ENCODE measurements around the gene CLEC4E.
"Not testable (repeated sequence)": the region's sequence is repeated elsewhere in the genome, so short reads cannot be mapped to it uniquely, and the experiment has no call there.

CLEC4E gene, protein sequence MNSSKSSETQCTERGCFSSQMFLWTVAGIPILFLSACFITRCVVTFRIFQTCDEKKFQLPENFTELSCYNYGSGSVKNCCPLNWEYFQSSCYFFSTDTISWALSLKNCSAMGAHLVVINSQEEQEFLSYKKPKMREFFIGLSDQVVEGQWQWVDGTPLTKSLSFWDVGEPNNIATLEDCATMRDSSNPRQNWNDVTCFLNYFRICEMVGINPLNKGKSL

DNA sequence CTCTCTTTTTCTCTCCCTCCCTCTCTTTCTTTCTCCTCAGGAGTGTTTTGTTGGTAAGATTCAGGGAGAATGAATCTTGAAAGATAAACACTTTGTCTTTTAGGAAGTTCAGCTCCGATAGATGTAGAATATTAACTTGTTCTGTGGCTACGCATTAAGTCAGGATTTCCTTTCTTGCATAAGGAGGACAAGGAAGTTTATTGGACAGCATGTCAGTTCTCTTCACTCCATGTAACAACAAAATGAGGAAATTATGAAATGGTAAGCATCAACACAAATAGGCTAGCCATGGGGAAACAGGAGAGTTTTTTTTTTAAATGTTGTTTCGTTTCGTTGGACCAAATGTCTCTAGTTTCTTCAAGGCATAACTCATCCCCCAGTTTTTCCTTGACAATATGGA lies at the start of gene CLEC4E:
CLEC4E (minus strand) TSS at position 75 of the 400 bp plus-strand sequence. CDS start 108 bp downstream, outside the sequence.
- not testable (repeated sequence) for FAIRE-seq

DNA sequence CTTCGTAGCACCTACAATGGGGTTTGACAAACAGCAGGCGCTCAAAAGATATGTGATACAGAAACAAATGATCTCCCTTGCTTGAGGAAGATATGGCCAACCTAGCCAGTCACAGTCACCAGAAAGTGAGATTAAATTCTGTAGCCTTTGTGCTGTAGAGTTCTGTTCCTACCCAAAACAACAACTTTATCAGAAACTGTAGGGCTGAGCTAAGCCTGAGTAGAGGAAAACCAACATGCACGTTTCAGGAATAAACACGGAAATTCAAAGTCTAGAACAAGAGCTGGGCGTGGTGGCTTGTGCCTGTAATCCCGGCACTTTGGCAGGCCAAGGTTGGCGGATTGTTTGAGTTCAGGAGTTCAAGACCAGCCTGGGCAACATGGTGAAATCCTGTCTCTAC lies 49.0 kb upstream of the CLEC4E start:
- no peak for FAIRE-seq

DNA sequence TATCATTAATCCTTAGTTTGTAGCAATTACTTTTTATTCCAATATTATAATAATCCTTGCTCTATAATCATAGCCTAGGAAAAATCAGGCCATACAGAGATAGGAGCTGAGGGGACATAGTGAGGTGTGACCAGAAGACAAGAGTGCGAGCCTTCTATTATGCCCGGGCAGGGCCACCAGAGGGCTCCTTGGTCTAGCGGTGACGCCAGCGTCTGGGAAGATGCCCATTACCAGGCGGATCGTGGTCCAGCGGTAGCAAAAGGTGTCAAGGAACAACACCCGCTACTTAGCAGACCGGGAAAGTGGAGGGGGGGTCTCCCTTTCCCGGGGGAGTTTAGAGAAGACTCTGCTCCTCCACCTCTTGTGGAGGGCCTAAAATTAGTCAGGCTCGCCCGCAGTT lies 43.8 kb upstream of the CLEC4E start:
- FAIRE-seq = not testable (repeated sequence)

DNA sequence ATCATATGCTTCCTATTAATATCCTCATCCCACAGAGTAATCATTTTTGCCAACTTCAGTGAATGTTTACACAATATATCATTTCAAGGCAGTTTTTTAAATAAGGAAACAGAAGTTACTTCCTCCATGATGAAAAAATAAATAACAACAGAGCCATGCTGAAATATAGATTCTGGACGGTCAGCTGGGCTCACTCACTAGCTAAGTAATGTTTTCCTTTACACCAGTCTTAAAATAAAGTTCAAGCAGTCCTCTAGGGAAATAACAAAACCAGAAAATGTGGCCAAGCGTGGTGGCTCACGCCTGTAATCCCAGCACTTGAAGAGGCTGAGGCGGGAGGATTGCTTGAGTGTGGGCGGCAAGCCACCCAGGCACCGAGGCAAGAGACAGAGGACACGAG lies 43.3 kb upstream of the CLEC4E start:
- no peak for FAIRE-seq

DNA sequence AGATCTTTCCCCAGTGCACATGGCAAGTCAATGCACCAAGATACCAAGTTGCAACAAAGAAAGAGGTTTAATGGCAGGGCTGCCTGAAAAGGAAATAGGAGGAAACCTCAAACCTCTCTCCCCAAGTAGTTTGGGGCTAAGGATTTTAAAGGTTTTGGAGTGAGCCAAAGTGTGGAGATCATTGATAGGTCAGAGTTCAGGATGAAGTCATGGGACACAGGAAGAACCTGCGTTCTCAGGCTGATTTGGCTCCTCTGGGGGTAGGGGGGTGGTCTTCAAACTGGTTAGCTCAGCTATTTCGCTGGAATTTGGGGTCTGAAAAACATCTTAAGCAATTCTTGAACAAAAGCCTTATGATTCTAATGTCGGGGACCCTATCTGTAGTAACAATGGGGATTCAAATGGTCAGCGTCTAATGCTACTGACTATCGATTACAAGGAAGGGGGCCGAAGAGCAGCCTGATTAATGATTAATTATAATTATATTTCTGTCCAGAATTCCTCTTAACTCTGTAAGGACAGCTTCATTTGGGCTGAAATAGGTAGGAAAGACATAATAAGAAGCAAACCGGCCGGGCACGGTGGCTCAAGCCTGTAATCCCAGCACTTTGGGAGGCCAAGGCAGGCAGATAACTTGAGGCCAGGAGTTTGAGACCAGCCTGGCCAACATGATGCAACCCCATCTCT lies 40.5 kb upstream of the CLEC4E start:
- no peak for FAIRE-seq

DNA sequence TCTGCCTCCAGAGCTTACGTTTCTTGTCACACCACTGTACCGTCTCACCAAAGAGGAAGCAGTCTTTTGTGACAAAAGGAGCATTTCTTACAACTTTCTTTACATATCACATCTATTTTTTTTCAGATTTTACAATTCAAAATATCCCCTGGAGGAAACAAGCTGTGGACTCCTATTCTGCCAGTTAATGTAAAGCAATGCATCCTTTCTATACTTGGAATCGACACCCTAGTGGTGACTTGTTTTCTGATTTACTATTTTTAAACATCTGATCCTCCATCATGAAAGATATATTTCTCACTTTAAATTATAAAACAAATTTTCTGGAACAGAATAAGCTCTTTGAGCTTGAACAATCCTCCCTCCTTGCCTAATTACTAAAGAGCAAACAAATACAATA lies 37.2 kb upstream of the CLEC4E start:
- FAIRE-seq = no peak

DNA sequence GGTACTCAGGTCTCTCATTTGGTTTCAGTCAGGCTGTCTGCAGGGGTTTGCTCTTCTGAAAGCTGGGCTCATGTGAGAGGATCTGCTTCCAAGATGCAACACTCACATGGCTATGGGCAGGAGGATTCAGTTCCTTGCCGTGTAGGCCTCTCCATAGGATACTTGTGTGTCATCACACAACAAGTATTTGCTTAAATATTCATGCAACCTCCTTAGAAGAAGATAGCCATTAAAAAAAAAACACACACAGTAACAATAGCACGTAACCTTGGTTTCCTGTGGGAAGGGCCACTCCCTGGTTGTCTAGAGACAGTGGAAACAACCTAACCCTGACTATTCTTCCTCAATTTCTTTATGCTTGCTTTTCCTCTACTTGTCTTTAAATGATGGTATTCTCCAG lies 31.8 kb upstream of the CLEC4E start:
- no peak for FAIRE-seq

DNA sequence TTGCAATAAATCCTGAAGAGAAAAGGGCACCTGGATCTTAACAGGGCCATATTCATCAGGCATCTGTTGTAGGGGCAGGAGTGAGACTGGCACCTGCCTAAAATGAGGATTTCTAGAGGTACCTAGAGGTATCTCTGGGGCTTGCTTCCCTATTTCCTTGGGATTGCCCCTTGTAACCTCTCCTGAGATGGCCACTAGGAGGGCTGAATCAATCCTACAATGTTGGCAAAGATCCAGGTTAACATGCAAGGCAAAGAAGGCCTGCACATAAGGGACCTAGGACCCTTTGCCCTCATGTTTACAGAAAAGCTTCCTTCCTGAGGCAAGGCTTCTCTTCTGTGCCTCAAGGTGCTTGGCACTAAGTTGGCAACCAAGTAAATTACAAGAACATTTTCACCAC lies 25.8 kb upstream of the CLEC4E start:
- no peak for FAIRE-seq

DNA sequence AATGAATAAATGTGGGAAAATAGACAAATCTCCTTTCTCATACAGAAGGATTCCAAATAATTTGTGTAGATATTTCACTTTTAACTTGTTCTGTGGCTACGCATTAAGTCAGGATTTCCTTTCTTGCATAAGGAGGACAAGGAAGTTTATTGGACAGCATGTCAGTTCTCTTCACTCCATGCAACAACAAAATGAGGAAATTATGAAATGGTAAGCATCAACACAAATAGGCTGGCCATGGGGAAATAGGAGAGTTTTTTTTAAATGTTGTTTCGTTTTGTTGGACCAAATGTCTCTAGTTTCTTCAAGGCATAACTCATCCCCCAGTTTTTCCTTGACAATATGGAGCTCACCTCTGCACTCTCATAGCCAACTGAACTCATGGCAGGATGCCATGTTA lies 25.3 kb upstream of the CLEC4E start:
- FAIRE-seq = not testable (repeated sequence)

DNA sequence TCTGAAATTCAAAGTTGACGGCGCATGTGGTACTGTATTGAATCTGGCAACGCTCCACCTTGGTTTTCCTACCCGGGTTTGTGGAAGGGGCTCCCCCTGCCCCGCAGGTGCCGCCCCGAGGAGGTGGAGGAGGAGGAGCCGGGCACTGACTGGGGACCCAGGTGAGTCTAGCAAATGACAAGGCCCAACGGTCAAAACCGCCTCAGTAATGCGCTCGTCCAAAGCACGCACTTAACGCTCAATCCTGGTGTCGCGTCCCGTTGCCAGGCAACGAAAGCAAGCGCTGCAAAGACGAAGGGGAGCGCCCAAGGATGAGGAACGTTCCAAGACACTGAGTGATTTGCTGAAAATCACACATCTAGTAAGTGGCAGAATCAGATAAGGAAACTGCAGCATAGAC lies 24.0 kb upstream of the CLEC4E start:
- no peak for FAIRE-seq

DNA sequence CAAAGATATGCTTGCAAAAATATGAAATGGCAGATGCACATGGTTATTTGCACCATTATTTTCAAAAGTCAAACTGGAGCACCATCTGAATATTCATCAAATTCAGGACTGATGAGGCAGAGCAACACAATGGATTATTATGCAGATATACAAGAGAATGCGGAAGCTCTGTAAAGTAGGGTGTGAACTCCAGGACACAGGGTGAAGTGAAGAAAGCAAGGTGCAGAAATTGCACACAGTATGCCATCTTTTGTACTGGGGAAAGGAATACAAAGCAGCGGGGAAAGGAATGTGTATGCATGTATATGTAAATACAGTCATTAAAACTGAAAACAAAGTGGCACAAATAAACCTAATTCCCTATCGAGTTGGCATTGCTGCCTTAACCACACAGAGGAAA lies 22.7 kb upstream of the CLEC4E start:
- no peak for FAIRE-seq

DNA sequence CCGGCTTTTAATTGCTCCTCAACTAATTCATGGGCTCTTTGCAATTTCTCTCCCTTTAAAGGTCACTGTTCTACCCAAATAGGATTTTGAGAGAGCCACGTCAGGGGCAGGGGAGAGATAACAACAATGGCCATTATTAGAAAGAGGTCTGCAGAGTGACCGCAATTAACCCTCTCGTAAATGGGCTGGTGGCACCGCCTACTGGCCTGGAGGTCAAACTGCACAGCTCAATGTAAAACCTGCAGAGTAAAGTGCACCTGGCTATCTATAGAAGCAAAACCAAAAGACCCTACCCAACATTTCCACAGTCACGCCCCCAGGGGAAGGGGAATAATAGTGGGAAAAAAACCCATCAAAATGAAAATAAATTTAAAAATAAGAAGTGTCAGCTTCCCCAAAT lies 21.6 kb upstream of the CLEC4E start:
- FAIRE-seq = no peak

DNA sequence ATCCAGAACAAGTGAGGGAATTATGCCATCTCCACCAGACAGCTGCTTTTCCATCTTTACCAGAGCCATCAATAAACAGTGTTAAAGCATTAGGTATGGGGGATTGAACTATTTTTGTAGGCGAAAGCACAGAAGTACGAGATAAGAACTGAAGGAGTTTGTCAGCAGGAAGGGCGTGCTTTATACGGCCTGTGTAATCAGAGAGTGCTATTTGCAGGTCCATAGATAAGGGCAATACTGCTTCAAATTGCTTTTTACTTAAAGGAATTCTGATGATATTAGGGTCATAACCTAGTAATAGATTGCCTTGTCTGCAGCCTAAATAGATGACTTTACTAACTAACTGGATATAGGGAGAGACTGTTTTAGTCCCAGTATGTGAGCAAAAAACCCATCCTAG lies 20.3 kb upstream of the CLEC4E start:
- FAIRE-seq = no peak

DNA sequence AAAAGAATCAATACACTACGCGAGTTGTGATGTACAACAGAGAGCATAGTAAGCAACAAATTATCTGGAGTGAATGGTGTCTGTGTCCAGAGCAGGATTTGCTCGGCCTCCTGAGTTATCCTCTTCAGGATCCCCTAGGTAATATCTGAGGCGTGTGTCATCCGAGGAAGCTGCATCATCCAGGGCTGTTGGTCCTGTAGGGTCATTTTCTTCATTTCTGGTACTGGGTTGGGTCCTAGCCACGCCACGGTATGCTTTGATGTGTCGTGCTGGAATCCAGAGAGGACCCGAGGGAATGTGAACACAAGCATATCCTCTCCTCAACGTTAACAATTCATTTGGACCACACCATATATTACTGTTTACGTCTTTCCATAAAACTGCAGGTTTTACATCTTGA lies 19.0 kb upstream of the CLEC4E start:
- FAIRE-seq = no peak

DNA sequence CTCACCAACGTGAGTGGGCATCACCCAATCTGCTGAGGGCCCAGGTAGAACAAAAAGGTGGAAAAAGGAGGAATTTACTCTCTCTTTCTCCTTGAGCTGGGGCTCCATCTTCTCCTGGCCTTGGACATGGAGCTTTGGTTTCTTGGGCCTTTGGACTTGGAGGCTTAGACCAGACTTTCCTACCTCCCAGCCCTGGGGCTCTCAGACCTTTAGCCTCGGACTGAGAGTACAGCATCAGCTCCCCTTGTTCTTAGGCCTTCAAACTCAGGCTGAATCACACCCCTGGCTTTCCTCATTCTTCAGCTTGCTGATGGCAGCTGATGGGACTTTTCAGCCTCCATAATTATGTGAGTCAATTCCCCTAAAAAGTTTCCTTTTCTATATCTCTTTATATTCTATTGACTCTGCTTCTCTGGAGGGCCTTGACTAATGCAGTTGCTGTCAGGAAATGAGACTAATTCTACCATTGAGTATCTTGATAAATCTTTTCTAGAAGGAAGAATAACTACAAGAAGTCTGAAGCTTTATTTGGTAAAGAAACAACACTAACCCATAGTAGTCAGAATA lies 15.9 kb upstream of the CLEC4E start:
- no peak for FAIRE-seq

DNA sequence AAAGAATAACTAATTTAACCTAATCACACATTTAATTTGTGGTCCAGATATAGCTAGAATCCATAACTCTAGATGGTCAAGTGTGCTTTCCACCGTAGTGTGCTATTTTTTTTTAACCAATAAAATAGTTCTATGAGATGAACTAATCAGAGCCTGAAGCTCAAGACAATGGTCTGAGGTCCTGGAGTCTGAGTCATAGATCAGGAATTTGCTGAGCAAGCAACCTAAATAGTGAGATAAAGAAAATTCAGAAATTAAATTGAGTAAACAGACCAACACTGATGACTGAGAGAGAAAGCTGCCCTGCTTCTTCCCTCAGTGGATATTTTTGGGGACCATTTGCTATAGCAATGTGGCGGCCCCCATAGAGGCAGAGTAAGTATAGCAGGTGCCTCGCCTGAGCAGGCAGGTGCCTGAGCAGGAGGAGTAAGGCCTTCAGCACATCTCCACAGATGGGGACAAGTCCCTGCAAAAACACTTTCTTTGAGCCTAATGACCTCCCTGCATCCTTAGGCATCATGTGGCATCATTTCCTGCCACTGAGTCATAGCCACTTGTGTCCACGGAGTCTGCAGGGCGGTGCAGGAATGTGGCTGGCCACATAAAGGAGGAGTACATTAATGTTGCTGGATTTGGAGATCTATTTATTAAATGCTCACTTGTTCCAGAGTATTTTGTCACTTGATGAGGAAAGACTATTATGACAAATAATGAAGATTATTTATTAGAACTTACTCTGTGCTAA lies 13.9 kb upstream of the CLEC4E start:
- no peak for FAIRE-seq

DNA sequence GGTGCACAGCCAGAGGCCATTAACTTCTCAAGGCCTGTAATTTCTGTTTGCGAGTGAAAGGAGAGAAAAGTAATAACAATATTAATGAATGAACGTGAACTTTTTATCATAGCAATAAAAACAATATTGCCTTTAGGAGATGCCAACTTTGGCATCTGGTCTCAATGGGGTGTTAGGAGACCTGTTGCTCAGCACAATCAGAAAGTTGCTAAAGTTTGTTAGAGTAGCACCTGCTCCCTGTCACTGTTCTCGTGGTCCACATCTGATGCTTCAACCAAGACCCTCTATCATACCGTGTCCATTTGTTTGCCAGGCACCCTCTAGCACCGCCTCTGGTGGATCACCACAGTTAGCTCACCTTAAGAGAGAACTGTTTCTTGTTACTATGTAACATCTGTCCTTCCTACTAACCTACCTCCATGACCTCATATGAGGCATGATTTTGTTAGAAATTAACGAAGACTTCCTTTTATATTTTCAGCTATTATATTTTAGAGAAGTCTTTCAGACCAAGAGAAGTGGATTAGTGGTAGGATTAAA lies 12.5 kb upstream of the CLEC4E start:
- no peak for FAIRE-seq

DNA sequence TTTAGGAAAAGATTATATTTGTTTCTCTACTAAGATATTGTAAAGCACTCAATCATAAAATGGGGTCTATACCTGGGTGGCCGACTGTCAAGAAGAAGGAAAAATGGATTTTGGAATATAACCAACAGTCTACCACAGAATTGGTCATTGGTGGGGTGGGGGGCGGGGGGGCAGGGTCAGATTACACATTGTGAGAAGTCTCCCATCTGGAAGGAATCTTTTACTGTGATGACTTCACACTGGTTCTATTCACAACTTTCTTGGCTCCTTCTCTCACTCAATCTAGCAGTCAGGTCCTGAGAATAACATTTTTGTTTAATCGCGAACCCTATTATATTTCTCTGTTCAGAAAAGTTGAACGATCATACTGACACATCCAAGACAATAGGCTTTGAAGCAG lies 8.7 kb upstream of the CLEC4E start:
- FAIRE-seq = no peak

DNA sequence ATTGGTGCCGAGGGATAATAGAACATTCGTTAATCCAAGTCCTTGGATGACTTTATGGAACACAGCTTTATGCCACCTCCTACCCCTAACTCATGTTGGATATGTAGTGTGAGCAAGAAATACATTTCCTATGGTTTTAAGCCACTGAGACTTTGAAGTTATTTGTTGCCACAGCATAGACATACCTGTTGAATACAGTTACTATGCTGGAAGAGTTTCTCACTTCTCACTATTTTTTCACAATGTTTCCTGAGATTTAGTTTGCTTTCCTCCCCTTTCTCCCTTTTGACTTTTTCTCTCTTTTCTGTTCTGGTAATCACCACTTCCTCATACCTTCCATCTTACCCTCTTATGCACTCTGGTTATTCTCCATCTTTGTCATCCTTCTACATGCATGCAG lies 7.5 kb upstream of the CLEC4E start:
- FAIRE-seq = no peak

DNA sequence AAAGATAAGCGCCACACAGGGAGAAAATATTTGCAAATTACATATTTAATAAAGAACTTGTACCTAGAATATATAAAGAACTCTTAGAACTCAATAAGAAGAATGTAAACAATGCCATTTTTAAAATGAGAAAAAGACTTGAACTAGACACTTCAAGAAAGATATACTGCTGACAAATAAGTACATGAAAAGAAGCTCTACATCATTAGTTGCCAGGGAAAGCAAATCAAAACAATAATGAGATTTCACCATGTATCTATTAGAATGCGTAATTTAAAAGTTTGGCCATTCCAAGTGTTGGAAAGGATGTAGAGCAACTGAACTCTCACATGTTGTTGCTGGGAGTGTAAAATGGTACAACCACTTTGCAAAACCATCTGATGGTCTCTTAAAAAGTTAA lies 6.9 kb upstream of the CLEC4E start:
- no peak for FAIRE-seq

DNA sequence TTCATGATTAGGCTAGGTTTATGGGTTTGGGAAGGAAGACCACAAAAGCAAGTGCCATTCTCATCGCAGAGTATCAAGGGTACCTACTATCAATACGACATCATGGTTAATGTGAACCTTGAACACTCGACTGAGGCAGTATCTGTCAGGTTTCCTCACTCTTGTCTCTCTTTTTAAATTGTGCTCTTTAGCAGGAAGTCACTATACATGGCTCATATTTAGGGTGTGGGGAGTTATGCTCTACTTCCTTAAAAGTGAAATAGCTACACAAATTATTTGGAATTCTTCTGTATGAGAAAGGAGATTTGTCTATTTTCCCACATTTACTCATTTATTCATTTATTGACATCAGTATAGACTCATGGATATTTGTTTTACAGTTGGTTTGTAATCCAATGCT lies 5.9 kb upstream of the CLEC4E start:
- no peak for FAIRE-seq

DNA sequence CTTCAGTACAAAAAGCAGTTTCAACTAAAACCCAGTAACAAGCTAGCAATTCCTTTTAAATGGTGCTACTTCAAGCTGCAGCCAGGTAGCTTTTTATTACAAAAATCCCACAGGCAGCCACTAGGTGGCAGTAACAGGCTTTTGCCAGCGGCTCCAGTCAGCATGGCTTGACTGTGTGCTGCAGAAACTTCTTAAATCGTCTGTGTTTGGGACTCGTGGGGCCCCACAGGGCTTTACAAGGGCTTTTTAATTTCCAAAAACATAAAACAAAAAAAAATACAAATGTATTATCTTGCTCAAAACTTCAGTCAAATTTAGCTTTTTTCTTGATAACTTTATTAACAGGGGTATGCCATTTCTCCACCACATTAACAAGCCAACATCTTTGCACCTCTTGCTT lies 3.6 kb upstream of the CLEC4E start:
- FAIRE-seq = peak; percentile 33

DNA sequence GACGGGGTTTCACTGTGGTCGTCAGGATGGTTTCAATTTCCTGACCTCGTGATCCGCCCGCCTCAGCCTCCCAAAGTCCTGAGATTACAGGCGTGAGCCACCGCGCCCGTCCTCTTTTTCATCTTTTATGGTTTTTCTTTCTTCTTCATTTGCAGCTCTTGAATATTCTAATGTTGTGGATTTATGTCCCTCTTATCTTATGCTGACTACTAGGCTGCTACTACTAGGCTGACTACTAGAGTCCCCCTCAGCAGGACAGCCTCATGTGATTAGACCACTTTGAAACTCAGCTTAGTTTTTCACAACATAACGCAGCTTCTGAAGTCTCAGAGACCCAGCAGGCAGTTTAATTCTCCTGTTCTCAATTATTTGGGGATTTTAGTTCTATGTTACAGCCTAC lies 857 bp upstream of the CLEC4E start:
- FAIRE-seq = no peak

DNA sequence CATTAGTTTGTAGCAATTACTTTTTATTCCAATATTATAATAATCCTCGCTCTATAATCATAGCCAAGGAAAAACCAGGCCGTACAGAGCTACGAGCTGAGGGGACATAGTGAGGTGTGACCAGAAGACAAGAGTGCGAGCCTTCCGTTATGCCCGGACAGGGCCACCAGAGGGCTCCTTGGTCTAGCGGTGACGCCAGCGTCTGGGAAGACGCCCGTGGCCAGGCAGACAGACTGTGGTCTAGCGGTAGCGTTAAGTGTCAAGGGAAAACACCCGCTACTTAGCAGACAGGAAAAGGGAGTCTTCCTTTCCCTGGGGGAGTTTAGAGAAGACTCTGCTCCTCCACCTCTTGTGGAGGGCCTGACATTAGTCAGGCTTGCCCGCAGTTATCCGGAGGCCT lies 2.9 kb downstream of the CLEC4E start:
- FAIRE-seq = not testable (repeated sequence)

All from endometrium (tissue), 2 donors.